ENCODE measurements around the gene RASGRP1. TPM values are rescaled to one million over a fixed set of nuclear protein-coding genes. Genes with fewer than 3 reads are reported as not detected.

The RASGRP1 gene
- total RNA-seq, 1 donor from 2014 or later = 1.6 TPM

DNA sequence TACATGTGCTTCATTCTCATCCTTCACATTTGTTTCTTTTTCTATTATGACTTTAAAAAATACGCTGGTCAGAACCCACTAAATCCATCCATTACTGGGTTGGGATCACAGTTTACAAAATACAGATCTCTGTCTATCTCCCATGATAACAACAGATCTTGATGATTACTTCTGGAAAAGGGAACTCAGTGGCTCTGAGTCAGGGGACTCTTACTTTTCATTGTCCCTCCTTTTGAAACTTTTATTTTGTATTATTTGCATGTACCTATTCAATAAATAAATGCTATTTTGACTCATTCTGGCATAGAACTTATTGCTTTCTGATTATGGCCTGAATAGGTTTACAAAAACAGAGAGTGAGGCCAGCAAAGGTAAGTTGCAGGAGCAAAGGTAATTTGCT is 11.6 kb upstream of the RASGRP1 start:
- Mint-ChIP-seq H3K9me3 (no peaks in the 10 kb centered on the region), H3K4me1 (no peaks in the 10 kb centered on the region), H3K27me3 (ENCODE audit: low read depth) (no peaks in the 10 kb centered on the region), H3K36me3 (ENCODE audit: low read depth) (peaks cover 2% of the 10 kb centered on the region), H3K4me3 (no peak overlapping the region), H3K27ac (ENCODE audit: unreplicated experiment) (no peak overlapping the region)
- DNase-seq (ENCODE audit: low read depth, low spot score) = no peak
- no peak for TF ChIP-seq CTCF (conservative IDR thresholded peaks at IDR 0.05)

DNA sequence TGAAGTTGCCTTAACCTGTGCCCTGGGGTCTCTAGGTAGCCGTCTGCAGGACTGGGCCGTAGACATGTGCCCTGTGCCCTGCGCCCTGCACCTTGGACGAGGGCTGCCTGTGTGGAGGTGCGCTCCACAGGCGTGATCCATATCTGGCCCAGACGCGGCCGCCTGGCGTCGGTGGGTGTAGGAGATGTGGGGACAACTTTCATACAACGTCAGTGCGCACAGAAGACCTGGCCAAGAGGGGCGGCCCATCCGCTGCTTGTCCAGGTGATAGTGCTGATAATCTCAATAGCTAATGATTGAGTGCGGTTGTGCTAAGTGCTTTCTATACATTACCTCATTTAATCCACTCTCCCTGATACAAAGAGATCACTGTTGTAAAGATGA is 665 bp upstream of the RASGRP1 start:
- peaks cover 54% of the 10 kb centered on the region for H3K27me3 Mint-ChIP-seq (ENCODE audit: low read depth)
- no peak overlapping the region for H3K27ac Mint-ChIP-seq (ENCODE audit: unreplicated experiment)
- H3K4me1 Mint-ChIP-seq = peaks cover 4% of the 10 kb centered on the region
- peaks cover under 1% of the 10 kb centered on the region for H3K9me3 Mint-ChIP-seq
- no peaks in the 10 kb centered on the region for H3K36me3 Mint-ChIP-seq (ENCODE audit: low read depth)
- TF ChIP-seq CTCF (conservative IDR thresholded peaks at IDR 0.05) = no peak
- H3K4me3 Mint-ChIP-seq = peak overlapping the region; percentile 87
- no peak for DNase-seq (ENCODE audit: low read depth, low spot score)

DNA sequence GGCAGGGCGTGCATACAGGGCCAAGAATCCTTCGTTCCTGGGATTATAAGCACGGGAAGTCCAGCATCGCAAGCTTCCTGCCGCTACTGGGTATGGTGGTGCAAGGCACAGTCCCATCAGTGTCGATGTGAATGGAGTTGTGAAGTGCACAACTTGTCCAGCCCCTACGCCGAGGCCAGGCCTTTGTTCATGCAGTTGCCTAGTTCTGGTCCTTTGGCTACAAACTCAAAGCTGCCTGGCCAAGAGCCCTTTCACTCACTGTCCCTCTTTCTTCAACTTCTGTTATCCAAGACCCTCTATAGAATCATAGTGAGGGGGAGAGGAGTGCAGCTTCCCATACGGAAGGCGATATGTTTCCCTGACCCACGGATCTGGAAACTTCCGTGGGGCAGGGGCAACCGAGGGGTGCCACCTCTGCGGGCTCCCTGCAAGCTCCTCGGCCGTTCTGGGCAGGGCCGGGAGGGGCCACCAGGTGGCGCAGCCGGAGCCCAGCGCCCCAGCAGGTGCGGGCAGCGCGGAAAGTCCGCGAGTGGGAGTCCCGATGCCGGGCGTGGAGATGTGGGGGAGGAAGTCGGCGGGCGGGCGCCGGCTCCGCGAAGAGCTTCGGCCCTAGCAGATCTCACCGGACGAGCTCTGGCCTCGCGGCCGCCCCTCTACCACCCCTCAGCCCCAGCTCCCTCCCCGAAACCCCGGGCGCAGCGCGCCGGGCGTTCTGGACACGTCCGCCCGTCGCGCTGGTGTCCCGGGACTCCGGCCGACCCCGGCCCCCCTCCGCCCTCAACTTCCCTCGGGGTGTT is 693 bp downstream of the RASGRP1 start:
- Mint-ChIP-seq H3K36me3 (ENCODE audit: low read depth) (no peaks in the 10 kb centered on the region), H3K27me3 (ENCODE audit: low read depth) (peaks cover 56% of the 10 kb centered on the region), H3K4me1 (peaks cover 4% of the 10 kb centered on the region), H3K27ac (ENCODE audit: unreplicated experiment) (no peak overlapping the region), H3K4me3 (peak overlapping the region; percentile 86), H3K9me3 (no peaks in the 10 kb centered on the region)
- TF ChIP-seq CTCF (conservative IDR thresholded peaks at IDR 0.05) = peak; percentile 98
- DNase-seq (ENCODE audit: low read depth, low spot score) = peak; percentile 67

DNA sequence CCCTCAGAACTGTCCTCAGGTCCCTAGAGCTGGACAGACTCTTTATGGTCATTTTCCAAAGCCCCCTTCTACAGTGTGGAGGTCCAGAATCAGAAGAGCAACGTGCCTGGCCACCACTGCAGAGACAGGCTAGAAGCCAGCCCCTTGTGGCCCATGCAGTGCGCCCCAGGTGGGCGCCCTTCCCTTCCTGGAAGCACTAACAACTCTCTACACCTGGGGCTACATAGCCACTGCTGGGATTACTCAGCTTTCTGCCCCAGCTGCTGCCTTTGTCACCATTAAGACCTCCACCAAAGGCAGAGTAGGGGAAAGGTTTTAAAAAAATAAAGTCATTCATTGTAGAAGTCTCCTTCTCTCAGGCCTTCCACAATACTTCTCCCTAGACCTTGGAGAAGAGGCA is 2.3 kb downstream of the RASGRP1 start:
- no peak for DNase-seq (ENCODE audit: low read depth, low spot score)
- no peaks in the 10 kb centered on the region for H3K36me3 Mint-ChIP-seq (ENCODE audit: low read depth)
- peaks cover 45% of the 10 kb centered on the region for H3K27me3 Mint-ChIP-seq (ENCODE audit: low read depth)
- peak overlapping the region; percentile 56 for H3K4me3 Mint-ChIP-seq
- no peak for TF ChIP-seq CTCF (conservative IDR thresholded peaks at IDR 0.05)
- no peak overlapping the region for H3K27ac Mint-ChIP-seq (ENCODE audit: unreplicated experiment)
- peaks cover 4% of the 10 kb centered on the region for H3K4me1 Mint-ChIP-seq
- H3K9me3 Mint-ChIP-seq = no peaks in the 10 kb centered on the region

DNA sequence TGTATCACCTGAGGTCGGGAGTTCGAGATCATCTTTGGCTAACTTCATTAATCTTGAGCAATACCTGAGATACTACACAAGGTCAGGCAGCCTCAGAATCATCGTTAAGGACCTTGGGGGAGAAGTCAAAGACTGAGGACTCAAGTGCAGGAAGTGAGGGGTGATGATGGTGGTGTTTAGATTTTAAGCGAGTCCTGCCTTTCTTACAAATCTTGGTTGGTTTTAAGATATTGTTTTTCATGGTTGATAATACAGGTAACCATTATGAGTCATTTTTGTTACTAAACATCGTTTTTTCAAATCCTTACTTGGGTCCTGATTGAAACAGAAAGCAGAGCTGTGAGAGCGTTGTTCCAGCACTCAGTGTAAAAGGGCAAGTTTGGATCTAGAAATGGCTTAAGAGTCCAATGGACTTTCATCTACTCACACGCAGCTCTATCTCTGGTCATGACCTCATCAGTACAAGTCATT is 4.1 kb downstream of the RASGRP1 start:
- no peak for TF ChIP-seq CTCF (conservative IDR thresholded peaks at IDR 0.05)
- H3K4me3 Mint-ChIP-seq = no peak overlapping the region
- H3K4me1 Mint-ChIP-seq = peaks cover 4% of the 10 kb centered on the region
- DNase-seq (ENCODE audit: low read depth, low spot score) = no peak
- no peaks in the 10 kb centered on the region for H3K9me3 Mint-ChIP-seq
- H3K36me3 Mint-ChIP-seq (ENCODE audit: low read depth) = no peaks in the 10 kb centered on the region
- H3K27ac Mint-ChIP-seq (ENCODE audit: unreplicated experiment) = no peak overlapping the region
- peaks cover 31% of the 10 kb centered on the region for H3K27me3 Mint-ChIP-seq (ENCODE audit: low read depth)
